Loucy (cell line): ENCODE data around the gene ITSN1.

ENCODE experiments used
- EZH2phosphoT487 ChIP-seq: fragments of 200-600 bp; IDR thresholded peaks from 2 replicates; pipeline ENCODE4 v1.6.1; 2018; ENCODE audit warnings: antibody characterized with exemption, mild to moderate bottlenecking, moderate library complexity, borderline replicate concordance
- TF ChIP-seq, protein P1 (sequence below): fragments of 200-600 bp; sonication (generic); conservative IDR thresholded peaks from 2 replicates; pipeline ENCODE4 v1.5.1; 2014; ENCODE audit warnings: mild to moderate bottlenecking, antibody characterized with exemption, low read length

DNA sequence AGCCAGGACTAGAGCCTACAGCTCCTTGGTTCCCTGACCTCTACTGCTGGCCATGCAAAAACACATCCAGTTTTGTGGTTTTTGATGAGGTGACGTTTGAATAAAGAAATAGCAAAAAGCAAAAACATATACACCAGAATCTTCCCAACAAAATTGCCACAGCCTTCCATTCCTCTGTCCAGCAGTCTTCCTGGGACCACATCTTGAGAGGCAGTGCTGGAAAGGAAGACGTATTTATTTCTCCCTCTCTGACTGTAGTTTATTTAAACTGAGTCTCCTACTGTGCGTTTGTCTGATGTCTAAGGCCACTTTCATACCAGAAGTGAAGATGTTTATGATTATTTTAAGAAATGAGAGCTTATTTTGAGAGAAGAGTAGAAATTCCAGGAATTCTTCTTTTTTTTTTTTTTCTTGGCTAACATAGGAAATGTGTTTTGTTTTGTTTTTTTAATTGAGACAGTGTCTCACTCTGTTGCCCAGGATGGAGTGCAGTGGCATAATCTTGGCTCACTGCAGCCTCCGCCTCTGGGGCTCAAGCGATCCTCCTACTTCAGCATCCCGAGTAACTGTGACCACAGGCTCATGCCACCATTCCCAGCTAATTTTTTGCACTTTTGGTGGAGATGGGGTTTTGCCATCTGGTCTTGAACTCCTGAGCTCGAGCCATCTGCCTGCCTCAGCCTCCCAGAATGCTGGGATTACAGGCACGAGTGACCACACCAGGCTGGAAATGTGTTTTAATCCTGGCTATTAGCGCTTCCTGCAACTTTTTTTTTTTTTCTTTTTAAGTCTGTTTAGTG, 118.5 kb downstream of the ITSN1 start:
- TF ChIP-seq, protein P1, sequence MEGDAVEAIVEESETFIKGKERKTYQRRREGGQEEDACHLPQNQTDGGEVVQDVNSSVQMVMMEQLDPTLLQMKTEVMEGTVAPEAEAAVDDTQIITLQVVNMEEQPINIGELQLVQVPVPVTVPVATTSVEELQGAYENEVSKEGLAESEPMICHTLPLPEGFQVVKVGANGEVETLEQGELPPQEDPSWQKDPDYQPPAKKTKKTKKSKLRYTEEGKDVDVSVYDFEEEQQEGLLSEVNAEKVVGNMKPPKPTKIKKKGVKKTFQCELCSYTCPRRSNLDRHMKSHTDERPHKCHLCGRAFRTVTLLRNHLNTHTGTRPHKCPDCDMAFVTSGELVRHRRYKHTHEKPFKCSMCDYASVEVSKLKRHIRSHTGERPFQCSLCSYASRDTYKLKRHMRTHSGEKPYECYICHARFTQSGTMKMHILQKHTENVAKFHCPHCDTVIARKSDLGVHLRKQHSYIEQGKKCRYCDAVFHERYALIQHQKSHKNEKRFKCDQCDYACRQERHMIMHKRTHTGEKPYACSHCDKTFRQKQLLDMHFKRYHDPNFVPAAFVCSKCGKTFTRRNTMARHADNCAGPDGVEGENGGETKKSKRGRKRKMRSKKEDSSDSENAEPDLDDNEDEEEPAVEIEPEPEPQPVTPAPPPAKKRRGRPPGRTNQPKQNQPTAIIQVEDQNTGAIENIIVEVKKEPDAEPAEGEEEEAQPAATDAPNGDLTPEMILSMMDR, result no peak
- no peak for TF ChIP-seq EZH2phosphoT487
